Fibroblast of mammary gland (primary cell): ENCODE data around the gene GPR39.

Experiments used
- DNase-seq: peaks from one replicate; pipeline ENCODE4 v3.0.0-alpha.2; 2010; ENCODE audit warnings: low read depth
- H3K4me3 ChIP-seq: 2 replicates; pipeline ENCODE4 v1.5.1; 2011; ENCODE audit warnings: low read depth, mild to moderate bottlenecking, low read length, moderate library complexity; ENCODE audit not compliant: control insufficient read depth
- TF ChIP-seq, protein P1 (sequence below): conservative IDR thresholded peaks from 2 replicates; pipeline ENCODE4 v1.5.1; 2011; ENCODE audit warnings: low read depth, low read length, inconsistent platforms; ENCODE audit not compliant: control insufficient read depth, insufficient read depth

The GPR39 gene

GRCh38 chr2:132478461-132479105, 62.0 kb downstream of the GPR39 start:
- H3K4me3 ChIP-seq: no peak overlapping the region
- DNase-seq: no peak
- TF ChIP-seq, protein P1, sequence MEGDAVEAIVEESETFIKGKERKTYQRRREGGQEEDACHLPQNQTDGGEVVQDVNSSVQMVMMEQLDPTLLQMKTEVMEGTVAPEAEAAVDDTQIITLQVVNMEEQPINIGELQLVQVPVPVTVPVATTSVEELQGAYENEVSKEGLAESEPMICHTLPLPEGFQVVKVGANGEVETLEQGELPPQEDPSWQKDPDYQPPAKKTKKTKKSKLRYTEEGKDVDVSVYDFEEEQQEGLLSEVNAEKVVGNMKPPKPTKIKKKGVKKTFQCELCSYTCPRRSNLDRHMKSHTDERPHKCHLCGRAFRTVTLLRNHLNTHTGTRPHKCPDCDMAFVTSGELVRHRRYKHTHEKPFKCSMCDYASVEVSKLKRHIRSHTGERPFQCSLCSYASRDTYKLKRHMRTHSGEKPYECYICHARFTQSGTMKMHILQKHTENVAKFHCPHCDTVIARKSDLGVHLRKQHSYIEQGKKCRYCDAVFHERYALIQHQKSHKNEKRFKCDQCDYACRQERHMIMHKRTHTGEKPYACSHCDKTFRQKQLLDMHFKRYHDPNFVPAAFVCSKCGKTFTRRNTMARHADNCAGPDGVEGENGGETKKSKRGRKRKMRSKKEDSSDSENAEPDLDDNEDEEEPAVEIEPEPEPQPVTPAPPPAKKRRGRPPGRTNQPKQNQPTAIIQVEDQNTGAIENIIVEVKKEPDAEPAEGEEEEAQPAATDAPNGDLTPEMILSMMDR: no peak

DNA sequence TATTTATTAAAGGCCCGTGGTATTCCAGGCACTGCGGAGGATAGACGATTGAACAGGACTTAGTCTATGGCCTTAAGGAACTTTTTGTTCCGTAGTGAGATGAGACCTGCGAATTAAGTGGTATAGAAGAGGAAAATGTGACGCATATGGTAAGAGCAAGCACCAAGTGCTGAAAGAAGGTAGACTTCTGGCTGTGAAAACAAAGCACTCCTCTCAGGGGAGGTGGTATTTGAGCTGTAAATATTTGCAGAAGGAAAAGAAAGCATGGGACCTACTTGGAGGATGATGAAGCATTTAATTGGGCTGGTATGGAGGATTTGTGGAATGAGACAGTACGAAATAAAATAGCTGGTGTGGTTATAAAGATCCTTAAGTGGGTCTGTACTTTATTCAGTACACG, 62.5 kb downstream of the GPR39 start:
- no peak for DNase-seq
- TF ChIP-seq, protein P1: no peak
- no peak overlapping the region for H3K4me3 ChIP-seq

DNA sequence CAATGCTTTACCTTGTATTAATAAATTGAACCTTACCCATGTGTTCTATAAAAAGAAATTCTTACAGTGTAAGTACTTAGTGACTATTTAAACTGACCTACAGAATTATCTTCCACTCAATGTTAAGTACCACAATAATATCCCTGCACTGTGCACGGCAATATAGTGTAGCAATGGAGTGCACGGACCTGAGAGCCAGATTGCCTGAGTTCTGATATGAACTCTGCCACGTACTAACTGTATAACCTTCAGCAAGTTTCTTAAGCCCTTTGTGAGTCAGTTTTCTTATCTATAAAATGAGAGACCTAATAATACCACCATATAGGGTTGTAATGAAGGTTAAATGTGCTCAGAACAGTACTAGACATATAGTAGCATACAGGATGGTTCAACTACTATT, 66.2 kb downstream of the GPR39 start:
- DNase-seq: no peak
- TF ChIP-seq, protein P1: no peak
- H3K4me3 ChIP-seq: no peak overlapping the region

DNA sequence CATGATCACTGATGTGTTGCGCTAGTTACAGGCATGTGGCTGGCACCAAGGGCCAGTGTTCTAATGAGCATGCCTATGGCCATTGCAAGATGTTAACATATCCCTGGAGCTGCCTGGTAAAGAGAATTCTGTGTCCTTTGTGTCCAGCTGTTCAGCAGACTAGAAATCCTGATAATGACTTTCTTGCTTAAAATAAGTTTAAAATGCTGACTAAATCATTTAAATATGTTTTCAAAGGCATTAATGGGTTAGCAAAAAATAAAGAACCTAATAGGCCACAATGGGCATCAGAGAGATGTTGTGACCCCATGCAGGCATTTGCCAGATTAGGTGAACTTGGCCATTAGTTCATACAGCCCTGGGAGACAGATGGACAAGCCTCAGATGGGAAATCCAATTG, 67.5 kb downstream of the GPR39 start:
- TF ChIP-seq, protein P1: no peak
- no peak for DNase-seq
- H3K4me3 ChIP-seq: no peak overlapping the region

DNA sequence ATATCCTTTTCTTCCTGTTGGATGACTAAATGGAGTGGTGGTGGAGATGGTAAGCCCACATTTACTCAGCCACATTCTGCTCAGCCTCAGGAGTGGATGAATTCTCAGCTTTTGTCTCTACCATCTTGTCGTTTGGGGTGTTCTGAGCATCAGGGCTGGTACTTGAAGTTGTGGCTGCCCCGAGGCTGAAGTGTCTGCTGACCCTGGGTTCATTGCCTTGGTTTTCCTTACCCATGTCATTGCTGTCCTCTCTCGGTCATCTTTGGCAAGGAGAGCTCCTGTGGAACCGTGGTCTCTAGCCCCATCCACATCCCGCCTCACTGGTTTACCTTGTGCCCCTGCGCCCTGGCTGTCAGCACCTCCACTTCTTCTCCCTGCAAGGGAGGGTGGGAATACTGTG, 71.9 kb downstream of the GPR39 start:
- no peak for DNase-seq
- H3K4me3 ChIP-seq: no peak overlapping the region
- TF ChIP-seq, protein P1: no peak

DNA sequence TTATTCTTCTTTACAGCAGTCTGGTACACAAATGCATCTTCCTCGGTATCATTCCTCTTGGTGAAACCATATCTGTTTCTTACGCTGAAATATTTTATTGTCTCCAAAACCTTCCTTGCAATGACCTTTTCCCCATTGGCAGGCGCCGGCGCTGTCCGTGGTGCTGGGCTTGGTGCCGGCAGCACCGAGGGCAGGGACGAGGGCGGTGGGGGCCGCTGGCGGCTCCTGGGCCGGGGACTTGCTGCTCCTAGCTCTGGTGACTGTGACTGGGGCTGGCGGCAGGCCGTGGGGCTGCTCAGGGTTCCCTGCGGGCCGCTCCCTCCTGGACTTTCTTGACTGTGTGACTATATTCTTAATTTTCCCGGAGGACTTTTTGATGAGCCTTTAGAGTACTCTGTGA, 72.5 kb downstream of the GPR39 start:
- no peak overlapping the region for H3K4me3 ChIP-seq
- TF ChIP-seq, protein P1: no peak
- no peak for DNase-seq

DNA sequence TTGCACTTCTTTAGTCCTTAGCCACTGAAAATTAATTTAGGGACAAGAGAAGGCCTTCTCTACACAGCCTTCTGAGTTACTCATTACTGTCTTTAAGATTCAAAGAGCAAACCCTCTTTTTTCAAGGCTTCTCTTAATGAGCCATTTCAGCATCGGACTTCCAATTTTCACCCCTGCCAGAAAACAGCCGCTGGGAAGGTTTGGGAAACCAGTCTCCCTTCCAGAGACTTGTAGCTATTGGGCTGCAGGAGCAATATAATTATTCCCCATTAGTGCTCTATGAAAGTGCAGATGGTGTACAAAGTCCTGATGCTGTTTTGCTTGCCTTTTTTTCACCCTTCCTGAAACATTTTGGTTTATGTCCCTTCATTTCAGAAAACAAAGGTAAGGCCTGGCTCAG, 79.3 kb downstream of the GPR39 start:
- DNase-seq: no peak
- no peak overlapping the region for H3K4me3 ChIP-seq
- TF ChIP-seq, protein P1: no peak
